OCI-LY1 (cell line): ENCODE results near the gene ARHGEF28.

Experiments used
- H2AFZ ChIP-seq: fragments of 200-600 bp; sonication (generic), shearing (Covaris generic); 2 replicates; pipeline ENCODE4 v1.6.0; 2014; ENCODE audit warnings: antibody characterized with exemption, mild to moderate bottlenecking, low read length
- H3F3A ChIP-seq: fragments of 200-600 bp; sonication (generic), shearing (Covaris generic); 2 replicates; pipeline ENCODE4 v1.6.0; 2014; ENCODE audit warnings: mild to moderate bottlenecking, antibody characterized with exemption, low read length, moderate library complexity; ENCODE audit not compliant: insufficient read depth
- H3K27ac ChIP-seq: fragments of 200-600 bp; sonication (generic); 2 replicates; pipeline ENCODE4 v1.5.1; 2014; ENCODE audit warnings: low read length, mixed run types, mild to moderate bottlenecking, low read depth; ENCODE audit not compliant: poor library complexity, severe bottlenecking
- H3K27me3 ChIP-seq: fragments of 200-600 bp; sonication (generic); 2 replicates; pipeline ENCODE4 v1.6.0; 2014; ENCODE audit warnings: antibody characterized with exemption, mild to moderate bottlenecking, low read length, moderate library complexity; ENCODE audit not compliant: insufficient read depth
- H3K36me3 ChIP-seq: fragments of 200-600 bp; sonication (generic); 2 replicates; pipeline ENCODE4 v1.6.1; 2014; ENCODE audit warnings: mild to moderate bottlenecking, antibody characterized with exemption, low read length, moderate library complexity, mixed read lengths; ENCODE audit not compliant: insufficient read depth
- H3K4me1 ChIP-seq: fragments of 200-600 bp; sonication (generic); 2 replicates; pipeline ENCODE4 v1.5.1; 2014; ENCODE audit warnings: mild to moderate bottlenecking, low read length, moderate library complexity; ENCODE audit not compliant: insufficient read depth, severe bottlenecking
- H3K4me2 ChIP-seq: fragments of 200-600 bp; sonication (generic), shearing (Covaris generic); 2 replicates; pipeline ENCODE4 v1.6.1; 2014; ENCODE audit warnings: low read length
- H3K4me3 ChIP-seq: fragments of 200-600 bp; sonication (generic); 2 replicates; pipeline ENCODE4 v1.5.1; 2014; ENCODE audit warnings: low read length, low read depth, mild to moderate bottlenecking, mixed read lengths; ENCODE audit not compliant: poor library complexity, severe bottlenecking
- H3K79me2 ChIP-seq: fragments of 200-600 bp; shearing (Covaris generic); 2 replicates; pipeline ENCODE4 v1.6.1; 2016; ENCODE audit warnings: mixed run types, low read length, mixed read lengths; ENCODE audit not compliant: insufficient read depth
- H3K9ac ChIP-seq: fragments of 200-600 bp; sonication (generic), shearing (Covaris generic); 2 replicates; pipeline ENCODE4 v1.6.1; 2014; ENCODE audit warnings: mild to moderate bottlenecking, low read length, mixed read lengths
- H3K9me2 ChIP-seq: fragments of 200-600 bp; sonication (generic), shearing (Covaris generic); 2 replicates; pipeline ENCODE4 v1.6.1; 2014; ENCODE audit warnings: low read depth, mild to moderate bottlenecking, low read length, mixed read lengths
- H3K9me3 ChIP-seq: fragments of 200-600 bp; shearing (Covaris generic); 2 replicates; pipeline ENCODE4 v1.6.1; 2014; ENCODE audit warnings: low read length, mixed read lengths
- H4K20me1 ChIP-seq: fragments of 200-600 bp; sonication (generic), shearing (Covaris generic); 2 replicates; pipeline ENCODE4 v1.6.0; 2016; ENCODE audit warnings: mild to moderate bottlenecking, low read length; ENCODE audit not compliant: insufficient read depth
- EZH2 ChIP-seq: fragments of 200-600 bp; sonication (generic), shearing (Covaris generic); IDR thresholded peaks from 2 replicates; pipeline ENCODE4 v1.8.0; 2017; ENCODE audit warnings: borderline replicate concordance, mixed run types, mild to moderate bottlenecking, antibody characterized with exemption, low read length, moderate library complexity, mixed read lengths
- TF ChIP-seq, protein P1 (sequence below): fragments of 200-600 bp; sonication (generic), shearing (Covaris generic); IDR thresholded peaks from 2 replicates; pipeline ENCODE4 v1.5.1; 2017; ENCODE audit warnings: mild to moderate bottlenecking, antibody characterized with exemption, low read length, moderate library complexity, mixed read lengths

Gene ARHGEF28

DNA sequence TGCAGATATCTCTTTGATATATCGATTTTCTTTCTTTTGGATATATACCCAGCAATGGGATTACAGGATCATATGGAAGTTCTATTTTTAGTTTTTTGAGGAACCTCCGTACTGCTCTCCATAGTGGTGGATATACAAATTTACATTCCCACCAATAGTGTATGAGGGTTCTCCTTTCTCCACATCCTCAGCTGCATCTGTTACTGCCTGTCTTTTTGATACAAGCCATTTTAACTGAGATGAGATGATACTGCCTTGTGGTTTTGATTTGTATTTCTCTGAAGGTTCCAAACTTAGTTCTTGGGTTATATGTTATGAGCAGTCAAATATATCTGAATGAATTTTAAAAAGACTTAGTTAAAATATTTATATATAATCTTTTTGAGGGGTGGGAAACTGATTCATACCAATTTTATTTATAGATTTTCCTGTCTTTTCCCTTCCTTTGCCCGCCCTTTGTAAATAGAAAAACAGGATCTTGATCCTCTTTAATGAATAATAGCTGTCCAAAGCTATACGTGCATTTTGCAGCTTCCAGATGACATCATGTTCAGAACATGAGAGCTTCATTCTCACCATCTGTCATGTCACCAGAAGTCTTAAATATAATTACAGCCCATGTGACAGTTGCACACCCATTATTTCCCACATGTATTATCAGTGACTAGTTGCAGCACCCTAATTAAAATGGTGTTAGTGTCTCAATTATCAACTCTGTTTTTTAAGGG, 6.2 kb upstream of the ARHGEF28 start:
- Histone ChIP-seq H3K9me3 (no peaks in the 10 kb centered on the region), H3K27ac (no peak overlapping the region), H2AFZ (no peak overlapping the region), H3K9ac (no peak overlapping the region), H3K79me2 (no peaks in the 10 kb centered on the region), H3K4me3 (no peak overlapping the region), H3K9me2 (no peaks in the 10 kb centered on the region), H3K4me1 (no peaks in the 10 kb centered on the region), H3F3A (no peaks in the 10 kb centered on the region), H3K4me2 (no peak overlapping the region), H3K36me3 (no peaks in the 10 kb centered on the region), H3K27me3 (no peaks in the 10 kb centered on the region), H4K20me1 (no peaks in the 10 kb centered on the region)
- no peak for TF ChIP-seq EZH2
- TF ChIP-seq, protein P1, sequence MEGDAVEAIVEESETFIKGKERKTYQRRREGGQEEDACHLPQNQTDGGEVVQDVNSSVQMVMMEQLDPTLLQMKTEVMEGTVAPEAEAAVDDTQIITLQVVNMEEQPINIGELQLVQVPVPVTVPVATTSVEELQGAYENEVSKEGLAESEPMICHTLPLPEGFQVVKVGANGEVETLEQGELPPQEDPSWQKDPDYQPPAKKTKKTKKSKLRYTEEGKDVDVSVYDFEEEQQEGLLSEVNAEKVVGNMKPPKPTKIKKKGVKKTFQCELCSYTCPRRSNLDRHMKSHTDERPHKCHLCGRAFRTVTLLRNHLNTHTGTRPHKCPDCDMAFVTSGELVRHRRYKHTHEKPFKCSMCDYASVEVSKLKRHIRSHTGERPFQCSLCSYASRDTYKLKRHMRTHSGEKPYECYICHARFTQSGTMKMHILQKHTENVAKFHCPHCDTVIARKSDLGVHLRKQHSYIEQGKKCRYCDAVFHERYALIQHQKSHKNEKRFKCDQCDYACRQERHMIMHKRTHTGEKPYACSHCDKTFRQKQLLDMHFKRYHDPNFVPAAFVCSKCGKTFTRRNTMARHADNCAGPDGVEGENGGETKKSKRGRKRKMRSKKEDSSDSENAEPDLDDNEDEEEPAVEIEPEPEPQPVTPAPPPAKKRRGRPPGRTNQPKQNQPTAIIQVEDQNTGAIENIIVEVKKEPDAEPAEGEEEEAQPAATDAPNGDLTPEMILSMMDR, result no peak

DNA sequence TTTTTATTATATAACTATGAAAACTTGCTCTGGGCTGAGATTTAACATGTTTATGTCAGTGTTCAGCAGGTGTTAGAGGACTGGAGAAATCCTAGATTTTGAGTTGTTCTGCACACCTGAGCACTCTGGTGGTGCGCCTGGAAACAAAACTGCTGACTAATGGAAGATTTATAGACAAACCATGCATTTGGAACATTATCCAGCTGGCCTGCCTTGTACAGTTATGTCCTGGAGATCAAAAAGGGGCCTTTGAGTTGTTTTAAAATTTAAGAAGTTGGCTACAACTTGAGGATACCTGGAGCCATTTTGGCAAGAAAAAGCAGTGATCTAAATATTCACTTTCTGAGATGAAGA, 5.7 kb upstream of the ARHGEF28 start:
- Histone ChIP-seq H3K27ac (no peak overlapping the region), H2AFZ (no peak overlapping the region), H3K4me3 (no peak overlapping the region), H3K9ac (no peak overlapping the region), H3K9me2 (no peaks in the 10 kb centered on the region), H3K27me3 (no peaks in the 10 kb centered on the region), H3K4me1 (no peaks in the 10 kb centered on the region), H3K36me3 (no peaks in the 10 kb centered on the region), H3F3A (no peaks in the 10 kb centered on the region), H3K9me3 (no peaks in the 10 kb centered on the region), H4K20me1 (no peaks in the 10 kb centered on the region), H3K79me2 (no peaks in the 10 kb centered on the region), H3K4me2 (no peak overlapping the region)
- no peak for TF ChIP-seq EZH2
- TF ChIP-seq, protein P1, result no peak

DNA sequence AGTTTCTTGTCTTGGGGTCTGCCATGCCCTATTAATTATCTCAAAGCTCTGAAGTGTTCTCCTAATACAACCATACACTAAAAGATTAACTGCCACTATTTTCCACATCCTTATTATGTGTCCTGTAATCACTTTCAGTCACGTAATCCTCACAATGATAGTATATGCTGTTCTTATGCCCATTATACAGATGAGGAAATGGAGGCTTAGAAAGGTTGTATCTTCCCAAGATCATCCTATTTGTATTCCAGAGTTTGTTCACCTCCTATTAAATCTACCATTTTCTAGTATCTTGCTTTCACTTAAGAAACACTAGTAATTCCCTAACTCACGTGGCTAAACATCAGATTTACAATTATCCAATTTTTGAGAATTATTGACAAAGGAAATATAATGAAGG, 2.9 kb upstream of the ARHGEF28 start:
- Histone ChIP-seq H3K27ac (no peak overlapping the region), H3K9ac (no peak overlapping the region), H3K27me3 (no peaks in the 10 kb centered on the region), H3K36me3 (no peaks in the 10 kb centered on the region), H2AFZ (no peak overlapping the region), H3K9me2 (no peaks in the 10 kb centered on the region), H3K4me1 (no peaks in the 10 kb centered on the region), H4K20me1 (no peaks in the 10 kb centered on the region), H3K4me2 (no peak overlapping the region), H3K9me3 (no peaks in the 10 kb centered on the region), H3F3A (no peaks in the 10 kb centered on the region), H3K4me3 (no peak overlapping the region), H3K79me2 (no peaks in the 10 kb centered on the region)
- TF ChIP-seq EZH2, result no peak
- TF ChIP-seq, protein P1, result no peak
